ENCODE results near the gene CTNNAL1. TPM values are rescaled to one million over a fixed set of nuclear protein-coding genes. Genes with fewer than 3 reads are reported as not detected.

The CTNNAL1 gene
- total and polyA plus RNA-seq, 4 donors = 20.6 to 53.9 (median 37.0) TPM

DNA sequence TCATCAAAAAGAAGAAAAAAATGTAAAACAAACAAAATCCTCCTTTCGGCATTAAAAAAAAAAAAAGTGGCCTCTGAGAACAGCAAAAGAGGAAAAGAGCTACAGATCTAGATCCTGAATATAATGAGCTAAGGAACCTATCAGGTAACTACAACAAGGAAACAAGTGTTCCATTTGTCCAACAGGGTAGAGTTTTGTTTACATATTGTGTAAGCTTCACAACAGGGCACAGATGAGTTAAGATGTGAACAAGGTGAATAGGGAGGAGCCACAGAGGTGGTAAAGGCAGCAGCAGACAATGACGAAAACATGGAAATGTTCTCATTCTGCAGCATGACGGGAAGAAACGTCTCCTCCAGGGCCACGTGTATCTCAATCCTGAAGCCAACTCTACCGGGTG, 93.8 kb downstream of the CTNNAL1 start:
- no peak overlapping the region for H3K9ac ChIP-seq (ENCODE audit: insufficient read depth in 1 of 2, low read length in 2 of 2)
- TF ChIP-seq, protein P1, sequence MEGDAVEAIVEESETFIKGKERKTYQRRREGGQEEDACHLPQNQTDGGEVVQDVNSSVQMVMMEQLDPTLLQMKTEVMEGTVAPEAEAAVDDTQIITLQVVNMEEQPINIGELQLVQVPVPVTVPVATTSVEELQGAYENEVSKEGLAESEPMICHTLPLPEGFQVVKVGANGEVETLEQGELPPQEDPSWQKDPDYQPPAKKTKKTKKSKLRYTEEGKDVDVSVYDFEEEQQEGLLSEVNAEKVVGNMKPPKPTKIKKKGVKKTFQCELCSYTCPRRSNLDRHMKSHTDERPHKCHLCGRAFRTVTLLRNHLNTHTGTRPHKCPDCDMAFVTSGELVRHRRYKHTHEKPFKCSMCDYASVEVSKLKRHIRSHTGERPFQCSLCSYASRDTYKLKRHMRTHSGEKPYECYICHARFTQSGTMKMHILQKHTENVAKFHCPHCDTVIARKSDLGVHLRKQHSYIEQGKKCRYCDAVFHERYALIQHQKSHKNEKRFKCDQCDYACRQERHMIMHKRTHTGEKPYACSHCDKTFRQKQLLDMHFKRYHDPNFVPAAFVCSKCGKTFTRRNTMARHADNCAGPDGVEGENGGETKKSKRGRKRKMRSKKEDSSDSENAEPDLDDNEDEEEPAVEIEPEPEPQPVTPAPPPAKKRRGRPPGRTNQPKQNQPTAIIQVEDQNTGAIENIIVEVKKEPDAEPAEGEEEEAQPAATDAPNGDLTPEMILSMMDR (IDR thresholded peaks at IDR 0.05; ENCODE audit: control extremely low read depth, extremely low read depth) = no peak
- ATAC-seq (ENCODE audit: insufficient read depth, low FRiP score) (no peak), DNase-seq (no peak)
- 90 to 91% methylated on average over 6 of the region's 6 CpGs for whole genome bisulfite sequencing, 2 donors
- peaks cover 10 to 47% (median 38%) of the 10 kb centered on the region in 4 donors for H3K36me3 ChIP-seq (ENCODE audit: control insufficient read depth in 4 of 4, insufficient read depth in 4 of 4, low read length in 4 of 4)
- H3K4me3 ChIP-seq = no peak overlapping the region
- no peaks in the 10 kb centered on the region for H3K9me3 ChIP-seq (ENCODE audit: control insufficient read depth in 4 of 4, insufficient read depth in 3 of 4, low read length in 3 of 4)
- H3K4me1 ChIP-seq (ENCODE audit: control insufficient read depth in 5 of 5, insufficient read depth in 5 of 5, low read length in 5 of 5) = peaks cover 0 to 2% (median 0%) of the 10 kb centered on the region in 5 donors
- no peaks in the 10 kb centered on the region for H3K27me3 ChIP-seq (ENCODE audit: control insufficient read depth in 3 of 3, insufficient read depth in 3 of 3, low read length in 2 of 3)
- no peak overlapping the region for H3K27ac ChIP-seq (ENCODE audit: low read depth in 1 of 2, low read length in 1 of 2)

DNA sequence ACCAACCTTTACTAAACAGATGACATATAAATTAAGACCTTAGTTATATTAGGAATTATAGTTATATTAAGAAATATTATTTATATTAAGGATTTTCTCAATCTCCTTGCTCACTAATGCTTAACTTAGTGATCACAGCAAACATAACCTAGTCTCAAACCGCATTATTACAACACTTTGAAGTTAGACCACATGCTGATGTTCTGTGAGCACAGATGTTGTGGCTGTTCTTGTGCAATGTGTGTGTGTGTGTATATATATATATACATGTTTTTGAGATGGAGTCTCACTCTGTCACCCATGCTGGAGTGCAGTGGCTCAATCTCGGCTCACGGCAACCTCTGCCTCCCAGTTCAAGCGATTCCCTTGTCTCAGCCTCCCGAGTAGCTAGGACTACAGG, 99.9 kb downstream of the CTNNAL1 start:
- H3K4me1 ChIP-seq (ENCODE audit: control insufficient read depth in 5 of 5, insufficient read depth in 5 of 5, low read length in 5 of 5) = no peaks in the 10 kb centered on the region
- H3K9me3 ChIP-seq (ENCODE audit: control insufficient read depth in 4 of 4, insufficient read depth in 3 of 4, low read length in 3 of 4) = no peaks in the 10 kb centered on the region
- ATAC-seq (ENCODE audit: insufficient read depth, low FRiP score) = no peak
- H3K36me3 ChIP-seq (ENCODE audit: control insufficient read depth in 4 of 4, insufficient read depth in 4 of 4, low read length in 4 of 4) = peaks cover 16 to 49% (median 38%) of the 10 kb centered on the region in 4 donors
- 56 to 88% methylated on average over 5 of the region's 5 CpGs for WGBS, 2 donors
- no peak overlapping the region for H3K9ac ChIP-seq (ENCODE audit: insufficient read depth in 1 of 2, low read length in 2 of 2)
- TF ChIP-seq, protein P1 (IDR thresholded peaks at IDR 0.05; ENCODE audit: control extremely low read depth, extremely low read depth) = no peak
- DNase-seq = no peak
- no peaks in the 10 kb centered on the region for H3K27me3 ChIP-seq (ENCODE audit: control insufficient read depth in 3 of 3, insufficient read depth in 3 of 3, low read length in 2 of 3)
- no peak overlapping the region for H3K27ac ChIP-seq (ENCODE audit: low read depth in 1 of 2, low read length in 1 of 2)
- H3K4me3 ChIP-seq = no peak overlapping the region

DNA sequence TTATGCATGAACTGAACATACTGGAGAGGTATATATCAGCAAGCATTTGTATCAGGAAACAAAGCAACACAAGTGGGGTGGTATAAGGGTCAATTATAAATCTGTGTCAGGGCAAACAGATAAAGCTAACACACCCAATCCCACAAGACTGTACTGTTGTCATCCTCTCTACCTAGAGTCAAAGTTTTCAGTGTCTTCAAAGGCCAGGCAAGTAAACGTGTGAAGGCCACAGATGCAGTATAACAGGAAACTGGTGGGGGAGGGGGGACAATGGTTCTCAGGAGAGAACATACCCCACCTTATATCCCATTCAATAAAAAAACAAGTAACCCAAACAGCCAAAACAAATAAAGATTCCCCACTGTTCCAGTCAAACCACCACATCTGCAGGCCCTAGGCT, 101.5 kb downstream of the CTNNAL1 start:
- Histone ChIP-seq H3K27ac (ENCODE audit: low read depth in 1 of 2, low read length in 1 of 2) (no peak overlapping the region), H3K9ac (ENCODE audit: insufficient read depth in 1 of 2, low read length in 2 of 2) (no peak overlapping the region), H3K27me3 (ENCODE audit: control insufficient read depth in 3 of 3, insufficient read depth in 3 of 3, low read length in 2 of 3) (no peaks in the 10 kb centered on the region), H3K36me3 (ENCODE audit: control insufficient read depth in 4 of 4, insufficient read depth in 4 of 4, low read length in 4 of 4) (peaks cover 19 to 47% (median 44%) of the 10 kb centered on the region in 4 donors), H3K4me3 (no peak overlapping the region), H3K4me1 (ENCODE audit: control insufficient read depth in 5 of 5, insufficient read depth in 5 of 5, low read length in 5 of 5) (no peaks in the 10 kb centered on the region), H3K9me3 (ENCODE audit: control insufficient read depth in 4 of 4, insufficient read depth in 3 of 4, low read length in 3 of 4) (no peaks in the 10 kb centered on the region)
- ATAC-seq (ENCODE audit: insufficient read depth, low FRiP score) = no peak
- DNase-seq = no peak
- TF ChIP-seq, protein P1 (IDR thresholded peaks at IDR 0.05; ENCODE audit: control extremely low read depth, extremely low read depth) = no peak
- WGBS, 2 donors = 29 to 53% methylated on average over 1 of the region's 1 CpG

DNA sequence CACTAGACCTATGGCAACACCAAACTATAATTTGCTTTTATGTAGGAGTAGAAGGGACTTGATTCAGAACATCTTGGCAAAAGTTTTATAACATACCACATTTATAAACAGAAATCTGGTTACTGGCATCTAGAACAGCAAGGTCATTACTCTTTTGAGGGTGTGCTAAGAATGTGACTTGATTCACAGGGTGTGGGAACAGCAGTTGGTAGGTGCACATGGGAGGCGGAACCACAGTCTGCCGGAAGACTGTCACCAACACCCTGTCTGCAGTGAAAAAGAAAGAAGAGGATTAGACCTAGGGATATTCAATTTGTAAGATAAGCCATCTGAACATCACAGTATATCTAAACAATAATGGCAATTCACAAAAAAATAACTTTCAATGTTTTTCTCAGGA, 102.4 kb downstream of the CTNNAL1 start:
- Histone ChIP-seq H3K4me3 (no peak overlapping the region), H3K36me3 (ENCODE audit: control insufficient read depth in 4 of 4, insufficient read depth in 4 of 4, low read length in 4 of 4) (peaks cover 26 to 51% (median 46%) of the 10 kb centered on the region in 4 donors), H3K9me3 (ENCODE audit: control insufficient read depth in 4 of 4, insufficient read depth in 3 of 4, low read length in 3 of 4) (no peaks in the 10 kb centered on the region), H3K27ac (ENCODE audit: low read depth in 1 of 2, low read length in 1 of 2) (no peak overlapping the region), H3K9ac (ENCODE audit: insufficient read depth in 1 of 2, low read length in 2 of 2) (no peak overlapping the region), H3K27me3 (ENCODE audit: control insufficient read depth in 3 of 3, insufficient read depth in 3 of 3, low read length in 2 of 3) (no peaks in the 10 kb centered on the region), H3K4me1 (ENCODE audit: control insufficient read depth in 5 of 5, insufficient read depth in 5 of 5, low read length in 5 of 5) (no peaks in the 10 kb centered on the region)
- WGBS, 2 donors = 97 to 98% methylated on average over 2 of the region's 2 CpGs
- ATAC-seq (ENCODE audit: insufficient read depth, low FRiP score) (no peak), DNase-seq (no peak)
- TF ChIP-seq, protein P1 (IDR thresholded peaks at IDR 0.05; ENCODE audit: control extremely low read depth, extremely low read depth) = no peak
